Measurements from ENCODE around the gene SIM2.

SIM2 gene

DNA sequence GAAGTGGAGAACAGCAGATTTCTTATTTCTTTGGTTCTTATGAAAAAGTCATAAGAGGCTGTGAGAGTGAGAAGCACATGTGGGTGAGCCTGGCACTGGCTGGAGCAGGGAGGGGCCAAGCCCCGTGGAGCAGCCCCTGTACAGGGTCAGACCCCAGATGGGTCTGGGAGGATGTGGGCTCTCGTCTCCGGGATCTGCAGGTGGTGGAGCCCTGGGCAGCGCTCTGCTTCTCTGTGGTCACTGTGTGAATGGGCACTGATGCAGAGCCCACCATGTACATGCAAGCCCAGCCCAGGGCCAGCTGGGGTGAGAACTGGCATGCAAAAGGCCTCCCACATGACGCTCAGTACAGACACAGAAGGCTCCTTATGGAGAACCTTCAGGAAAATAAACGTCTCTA is 67.6 kb downstream of the SIM2 start:
- no peak for DNase-seq (ENCODE audit: low read depth)

- no peak for DNase-seq (ENCODE audit: low read depth)
These were observed 68.2 kb downstream of the SIM2 start for GRCh38 chr21:36767096-36767495.

DNA sequence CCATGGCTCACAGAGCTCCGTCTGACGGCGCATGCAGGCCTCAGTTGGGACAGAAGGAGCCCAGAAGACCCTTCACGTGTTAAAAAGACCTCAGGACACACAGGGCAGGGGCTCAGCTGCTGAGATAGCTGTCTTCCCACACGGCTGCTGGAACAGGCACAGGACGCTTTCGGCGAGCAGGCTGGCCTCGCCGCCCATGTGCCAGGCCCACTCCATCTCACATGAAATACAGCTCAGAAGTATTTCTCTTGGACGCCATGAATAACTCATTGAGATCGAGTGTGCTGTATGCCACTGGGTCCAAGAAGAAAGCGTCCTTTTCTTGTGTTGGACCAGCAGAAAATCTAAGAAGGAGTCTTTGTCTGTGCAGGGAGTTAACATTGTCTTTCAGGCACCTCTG is 69.6 kb downstream of the SIM2 start:
- no peak for DNase-seq (ENCODE audit: low read depth)

DNA sequence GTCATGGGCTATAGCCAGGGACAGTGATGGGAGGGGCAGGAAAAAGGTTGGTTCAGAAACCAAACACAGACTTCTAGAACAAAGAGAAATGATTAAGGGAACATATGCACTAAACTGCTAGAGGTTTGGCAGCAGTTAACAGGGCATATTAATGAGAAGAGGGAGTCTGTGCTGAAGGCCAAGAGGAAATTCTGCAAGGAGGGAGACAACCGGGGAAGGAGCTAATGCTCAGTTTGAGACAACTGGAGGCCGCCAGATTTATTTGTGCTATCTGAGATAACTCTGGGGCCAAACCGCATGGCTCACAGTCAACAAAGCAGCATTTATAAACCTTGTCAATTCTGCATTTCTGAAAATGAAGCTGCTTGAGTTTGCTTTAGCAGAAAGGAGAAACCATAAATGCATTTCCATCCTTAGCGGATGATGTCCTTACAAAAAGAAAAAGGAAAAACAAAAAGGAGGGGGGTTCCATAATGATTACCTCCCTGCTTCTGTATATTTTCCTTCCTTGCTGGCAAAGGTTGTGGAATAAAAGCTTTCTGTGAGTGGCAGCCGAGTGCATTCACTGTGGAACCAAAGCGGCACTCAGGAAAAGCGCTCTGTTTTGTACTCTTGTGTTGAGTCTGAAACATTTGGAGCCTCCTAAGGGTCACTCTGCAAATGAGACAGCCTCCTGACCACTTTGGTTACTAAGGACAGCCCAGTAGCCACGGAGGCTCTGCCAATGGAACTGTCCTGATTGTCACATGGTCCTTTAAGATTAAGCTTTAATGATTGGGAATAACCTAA is 70.3 kb downstream of the SIM2 start:
- DNase-seq (ENCODE audit: low read depth): no peak

GRCh38 chr21:36773117-36773516 is 74.2 kb downstream of the SIM2 start:
- no peak for DNase-seq (ENCODE audit: low read depth)

- DNase-seq (ENCODE audit: low read depth): no peak
These were observed 75.1 kb downstream of the SIM2 start for GRCh38 chr21:36773995-36774394.

GRCh38 chr21:36776981-36777617 is 78.2 kb downstream of the SIM2 start:
- no peak for DNase-seq (ENCODE audit: low read depth)

DNA sequence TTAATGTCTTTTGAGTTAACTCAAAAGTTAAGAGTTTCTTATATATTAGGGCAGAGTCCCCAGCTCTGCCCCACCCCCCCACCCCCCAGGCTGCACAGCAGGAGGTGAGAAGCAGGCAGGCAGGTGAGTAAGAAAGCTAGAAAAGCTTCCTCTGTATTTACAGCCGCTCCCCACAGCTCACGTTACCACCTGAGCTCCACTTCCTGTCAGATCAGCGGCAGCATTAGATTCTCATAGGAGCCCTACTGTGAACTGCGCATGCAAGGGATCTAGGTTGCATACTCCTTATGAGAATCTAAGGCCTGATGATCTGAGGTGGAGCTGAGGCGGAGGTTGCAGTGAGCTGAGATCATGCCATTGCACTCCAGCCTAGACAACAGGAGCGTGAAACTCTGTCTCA is 81.9 kb downstream of the SIM2 start:
- no peak for DNase-seq (ENCODE audit: low read depth)

DNA sequence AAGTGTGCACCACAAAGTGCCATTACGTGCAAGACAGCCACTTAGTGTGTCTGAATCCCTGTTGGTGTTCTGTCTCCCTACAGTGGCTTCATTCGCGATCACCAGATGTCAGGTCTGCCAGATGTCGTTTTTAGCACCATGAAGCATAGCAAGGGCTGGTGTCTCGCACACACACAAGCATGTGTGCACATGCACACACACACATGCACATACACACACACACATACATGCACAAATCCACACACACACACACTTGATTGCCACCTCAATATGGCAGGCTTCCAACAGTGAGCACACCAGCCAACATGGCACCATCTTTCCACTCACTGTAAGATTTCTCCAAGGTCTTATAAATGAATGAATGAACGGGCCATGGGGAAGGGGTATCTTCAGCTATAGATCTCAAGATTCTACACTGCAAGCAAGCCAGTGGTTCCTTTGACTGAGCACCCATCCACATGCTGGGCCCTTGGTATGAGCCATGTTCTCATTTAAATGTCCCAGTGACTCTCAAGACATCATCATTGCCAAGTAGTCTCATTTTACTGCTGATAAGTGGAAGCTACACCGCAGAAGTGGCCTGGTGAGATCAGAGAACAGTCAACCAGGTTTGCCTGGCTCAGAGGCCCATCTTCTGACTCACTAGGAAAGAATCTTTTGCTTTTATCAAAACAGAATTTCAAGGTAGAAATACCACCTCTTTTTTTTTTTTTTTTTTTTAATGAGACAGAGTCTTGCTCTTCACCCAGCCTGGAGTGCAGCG is 84.9 kb downstream of the SIM2 start:
- DNase-seq (ENCODE audit: low read depth): no peak

GRCh38 chr21:36784947-36785346 is 86.0 kb downstream of the SIM2 start:
- DNase-seq (ENCODE audit: low read depth): no peak

DNA sequence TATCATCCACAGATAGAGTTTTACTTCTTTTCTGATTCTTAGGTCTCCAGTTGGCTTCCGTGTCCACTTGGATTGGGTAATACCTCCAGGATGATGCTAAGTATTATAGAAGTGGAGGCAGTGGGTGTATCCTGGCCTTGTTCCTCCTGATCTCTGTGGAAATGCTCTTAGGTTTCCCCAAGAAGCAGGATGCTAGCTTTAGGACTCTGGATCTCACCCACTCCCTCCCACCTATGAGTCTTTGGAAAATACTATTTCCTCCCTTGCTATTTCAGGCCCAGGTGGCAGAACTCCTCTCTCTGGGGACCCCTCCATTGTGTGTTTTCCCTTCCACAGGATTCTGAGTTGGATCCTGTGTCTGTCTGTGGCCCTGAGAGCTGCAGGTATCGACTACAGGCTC is 86.7 kb downstream of the SIM2 start:
- DNase-seq (ENCODE audit: low read depth): no peak

GRCh38 chr21:36786186-36786585 is 87.3 kb downstream of the SIM2 start:
- no peak for DNase-seq (ENCODE audit: low read depth)

- DNase-seq (ENCODE audit: low read depth): no peak
These were observed 89.3 kb downstream of the SIM2 start for GRCh38 chr21:36788120-36788638.

DNA sequence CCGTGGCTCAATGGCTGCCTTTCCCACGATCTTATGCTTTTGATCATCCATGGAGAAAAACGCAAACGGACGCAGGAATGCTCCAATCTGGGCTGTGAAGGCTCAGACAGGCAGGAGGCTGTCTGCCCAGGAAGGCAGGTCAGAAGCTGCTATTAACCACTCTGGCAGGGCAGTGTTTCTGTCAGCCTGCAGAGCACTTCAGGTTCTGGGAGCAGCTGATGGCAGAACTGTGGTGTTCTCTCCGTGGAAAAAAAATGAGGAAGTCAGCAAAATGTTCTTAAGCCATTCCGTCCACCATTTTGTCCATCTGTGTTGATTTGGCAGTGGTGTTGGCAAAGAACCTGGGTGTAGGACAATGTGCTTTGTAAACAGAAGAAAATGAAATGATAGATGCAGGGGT is 91.7 kb downstream of the SIM2 start:
- DNase-seq (ENCODE audit: low read depth): no peak

GRCh38 chr21:36791180-36791579 is 92.3 kb downstream of the SIM2 start:
- no peak for DNase-seq (ENCODE audit: low read depth)

DNA sequence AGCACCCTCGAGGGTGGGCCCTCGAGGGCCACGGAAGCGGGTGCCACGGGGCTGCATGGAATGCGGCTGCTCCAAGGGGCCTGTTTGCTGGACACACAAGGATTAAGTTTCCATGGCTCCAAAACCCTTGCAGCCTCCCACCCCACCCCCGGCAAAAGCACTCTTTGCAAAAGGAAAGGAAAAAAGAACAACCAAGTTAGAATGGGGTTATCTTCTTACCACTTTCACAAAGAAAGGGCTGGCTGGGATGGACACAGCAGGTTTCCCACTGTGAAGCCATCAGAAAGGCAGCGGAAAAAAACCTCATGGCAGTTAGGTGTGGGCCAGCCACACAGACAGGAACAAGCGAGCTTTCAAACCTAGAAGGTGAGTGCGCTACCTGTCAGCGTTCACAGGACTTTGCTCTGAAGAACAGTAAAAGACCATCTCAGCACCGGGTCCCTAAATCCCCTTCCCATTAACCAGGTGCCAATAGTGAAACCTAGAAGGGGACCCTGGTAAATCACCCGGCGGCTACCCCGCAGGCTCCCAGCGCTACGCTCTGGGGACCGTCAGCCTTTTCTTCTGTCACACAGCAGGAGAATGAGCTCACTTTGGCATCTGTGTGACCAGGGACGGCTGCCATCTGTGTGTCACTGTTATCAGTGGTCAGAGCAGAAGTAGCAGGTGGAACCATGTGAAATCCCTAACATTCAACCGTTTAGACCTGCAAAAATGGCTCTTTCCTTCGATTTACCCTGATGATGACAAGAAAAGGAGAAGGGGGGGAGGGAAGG is 93.0 kb downstream of the SIM2 start:
- no peak for DNase-seq (ENCODE audit: low read depth)

DNA sequence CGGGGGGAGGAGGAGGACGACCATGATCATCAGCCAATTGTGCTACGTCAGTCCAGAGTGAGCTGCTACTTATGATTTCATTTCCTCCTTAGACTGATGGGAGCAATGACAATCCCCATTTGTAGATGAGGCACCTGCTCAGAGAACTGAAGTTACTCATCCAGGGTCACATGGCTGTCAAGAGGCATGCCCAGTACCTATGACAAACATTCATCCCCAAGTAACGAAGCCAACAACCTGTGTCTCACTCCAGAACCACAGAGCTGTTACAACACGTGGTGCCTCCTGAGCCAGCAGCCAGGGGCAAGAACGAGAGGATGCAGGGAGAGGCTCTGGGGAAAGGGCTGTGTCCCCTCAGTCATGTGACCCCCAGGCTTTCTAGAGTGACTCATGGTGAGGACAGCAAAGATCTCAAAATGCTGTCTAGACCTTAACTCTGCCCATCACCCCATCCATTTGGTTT is 93.6 kb downstream of the SIM2 start:
- DNase-seq (ENCODE audit: low read depth): no peak

DNA sequence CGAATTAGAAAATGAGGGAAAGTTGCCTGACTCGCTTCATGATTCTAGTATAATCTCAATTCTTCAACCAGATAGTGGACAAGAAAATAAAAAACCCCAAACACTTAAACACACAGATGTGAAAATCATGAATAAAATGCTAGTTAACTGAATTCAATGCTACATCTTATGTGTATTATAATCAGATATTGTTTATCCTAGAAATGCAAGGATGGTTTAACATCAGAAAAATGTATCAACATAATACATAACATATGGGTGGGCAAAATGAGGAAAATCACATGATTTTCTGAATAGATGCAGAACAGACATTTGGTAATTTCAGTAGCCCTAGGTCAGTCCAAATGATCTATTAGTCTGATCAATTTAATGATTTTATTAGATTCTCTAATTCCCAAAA is 97.2 kb downstream of the SIM2 start:
- no peak for DNase-seq (ENCODE audit: low read depth)

- no peak for DNase-seq (ENCODE audit: low read depth)
These were observed 99.6 kb downstream of the SIM2 start for GRCh38 chr21:36798491-36798890.
